DMS153 (cell line): ENCODE results near the gene ROBO1.
A peak's percentile ranks its signal among the peaks of the same experiment; 100 is the strongest.

Experiments
- DNase-seq: peaks from one replicate; lab custom pipeline; 2025; lab: John Stamatoyannopoulos, UW

Gene ROBO1

GRCh38 chr3:78875436-78875835 lies 892.4 kb downstream of the ROBO1 start:
- DNase-seq: no peak

DNA sequence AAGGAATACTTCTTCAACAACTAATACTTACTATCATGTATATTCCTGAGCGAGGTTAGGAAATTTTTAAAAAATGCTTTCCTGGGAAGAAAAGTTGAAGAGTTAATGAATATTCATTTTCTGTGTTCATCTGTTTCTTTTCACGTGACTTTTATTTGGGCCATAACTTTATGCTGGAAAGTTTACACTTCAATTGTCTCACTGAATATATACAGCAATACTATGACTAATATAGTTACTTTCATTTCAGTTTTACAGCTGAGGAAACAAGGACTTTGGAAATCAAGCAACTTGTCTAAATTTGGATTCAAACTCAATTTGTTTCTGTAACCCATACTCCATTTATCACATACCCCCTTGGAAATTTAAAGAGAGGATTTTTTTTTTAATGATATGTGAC lies 894.2 kb downstream of the ROBO1 start:
- DNase-seq: no peak

- DNase-seq: no peak
Measured at GRCh38 chr3:78872195-78872594, 895.6 kb downstream of the ROBO1 start.

GRCh38 chr3:78871048-78871447 lies 896.8 kb downstream of the ROBO1 start:
- no peak for DNase-seq

DNA sequence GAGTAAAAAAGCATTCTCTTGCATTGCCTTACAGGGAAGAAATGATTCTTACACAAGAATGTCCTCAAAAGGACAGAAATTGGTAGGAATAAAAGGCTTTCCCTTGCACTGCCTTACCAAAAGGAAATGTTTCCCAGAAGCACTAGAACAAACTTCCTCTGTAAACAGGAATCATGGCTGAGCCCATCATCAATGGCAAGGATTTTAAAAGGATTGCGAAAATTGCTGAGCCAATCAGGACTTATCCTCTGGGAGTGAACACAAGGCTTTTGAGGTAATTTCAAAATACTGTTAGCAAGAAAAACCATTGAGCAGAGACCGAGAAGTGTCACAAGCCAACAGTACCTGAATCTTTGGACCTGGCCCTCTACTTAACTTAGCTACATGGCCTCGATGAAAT lies 897.3 kb downstream of the ROBO1 start:
- no peak for DNase-seq

DNA sequence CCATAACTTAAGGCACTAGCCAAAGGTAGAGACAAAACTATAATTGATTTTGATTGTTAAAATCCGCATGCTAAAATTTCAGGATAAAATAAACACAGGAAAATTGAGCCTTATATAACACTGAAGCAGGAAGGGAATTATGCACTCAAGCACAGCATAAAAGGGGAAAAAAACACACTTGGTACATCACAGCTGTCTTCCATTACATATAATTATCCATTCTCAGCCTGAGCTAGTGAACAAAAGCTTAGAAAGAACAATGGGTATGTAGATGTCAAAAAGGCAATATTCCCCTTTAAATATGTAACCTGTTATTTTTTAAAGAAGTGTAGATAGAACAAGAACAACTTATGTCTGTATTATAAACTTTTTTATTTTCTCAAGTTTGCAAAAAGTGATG lies 899.2 kb downstream of the ROBO1 start:
- no peak for DNase-seq

GRCh38 chr3:78867409-78868372 lies 900.1 kb downstream of the ROBO1 start:
- no peak for DNase-seq

GRCh38 chr3:78863306-78864203 lies 904.2 kb downstream of the ROBO1 start:
- no peak for DNase-seq

DNA sequence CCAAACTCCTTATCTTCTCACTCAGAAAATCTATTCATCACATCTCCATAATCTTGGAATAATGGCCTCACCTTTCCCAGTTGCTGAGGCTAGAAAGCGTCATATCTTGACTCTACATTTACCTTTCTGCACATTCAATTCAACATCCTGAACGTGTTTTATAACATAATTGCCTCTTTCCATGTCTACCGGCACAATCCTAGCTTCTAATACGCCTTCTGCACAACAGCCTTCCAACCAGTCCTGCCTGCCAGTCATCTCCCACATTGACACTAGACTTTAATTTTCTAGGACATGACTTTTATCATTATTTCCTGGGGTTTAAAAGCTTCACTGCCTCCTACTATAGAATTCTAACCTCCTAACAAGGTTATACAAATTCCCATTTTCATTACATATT lies 906.6 kb downstream of the ROBO1 start:
- DNase-seq: no peak

GRCh38 chr3:78860567-78860966 lies 907.2 kb downstream of the ROBO1 start:
- DNase-seq: no peak

- no peak for DNase-seq
Measured at GRCh38 chr3:78858910-78859309, 908.9 kb downstream of the ROBO1 start.

DNA sequence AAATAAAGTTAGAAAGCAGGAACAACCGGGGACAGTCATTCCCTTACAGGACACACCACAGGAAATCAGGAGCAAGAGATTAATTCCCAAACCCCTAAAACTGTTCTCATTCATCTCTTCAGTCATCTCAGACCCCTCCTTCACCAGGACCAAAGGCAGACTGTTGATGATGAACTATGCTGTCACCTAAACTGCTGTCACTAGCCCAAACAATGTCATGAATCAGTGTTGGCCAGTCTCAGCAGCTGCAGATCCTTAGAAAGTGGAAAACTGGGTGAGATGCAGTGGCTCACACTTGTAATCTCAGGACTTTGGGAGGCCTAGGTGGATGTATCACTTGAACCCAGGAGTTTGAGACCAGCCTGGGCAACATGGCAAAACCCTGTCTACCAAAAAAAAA lies 909.6 kb downstream of the ROBO1 start:
- DNase-seq: no peak

DNA sequence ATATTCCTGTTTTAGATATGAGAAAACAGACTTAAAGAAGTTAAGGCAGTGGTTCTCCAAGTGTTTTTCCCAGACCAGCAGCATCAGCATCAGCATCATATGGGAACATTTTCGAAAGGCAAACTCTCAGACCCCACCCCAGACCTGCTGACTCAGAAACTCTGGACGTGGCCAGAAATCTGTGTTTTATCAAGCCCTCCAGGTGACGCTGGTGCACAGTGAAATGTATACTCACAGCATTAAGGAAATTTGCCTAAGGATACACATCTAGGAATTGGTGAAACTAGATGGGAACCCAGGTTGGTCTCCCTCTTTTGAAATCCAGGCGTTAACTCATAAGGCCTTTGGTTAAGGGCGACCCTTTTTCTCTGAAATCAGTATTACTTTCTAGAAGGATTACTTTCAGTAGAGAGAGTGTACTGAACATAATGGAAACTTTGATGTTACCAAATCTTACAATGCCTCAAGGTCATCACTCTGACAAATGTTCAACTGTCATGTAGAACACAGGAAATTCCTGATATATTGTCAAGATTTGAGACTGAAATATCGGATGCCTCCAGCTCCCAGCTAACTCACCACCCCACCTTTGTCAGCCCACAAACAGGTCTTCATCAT lies 910.2 kb downstream of the ROBO1 start:
- no peak for DNase-seq

GRCh38 chr3:78856164-78856563 lies 911.6 kb downstream of the ROBO1 start:
- DNase-seq: no peak

DNA sequence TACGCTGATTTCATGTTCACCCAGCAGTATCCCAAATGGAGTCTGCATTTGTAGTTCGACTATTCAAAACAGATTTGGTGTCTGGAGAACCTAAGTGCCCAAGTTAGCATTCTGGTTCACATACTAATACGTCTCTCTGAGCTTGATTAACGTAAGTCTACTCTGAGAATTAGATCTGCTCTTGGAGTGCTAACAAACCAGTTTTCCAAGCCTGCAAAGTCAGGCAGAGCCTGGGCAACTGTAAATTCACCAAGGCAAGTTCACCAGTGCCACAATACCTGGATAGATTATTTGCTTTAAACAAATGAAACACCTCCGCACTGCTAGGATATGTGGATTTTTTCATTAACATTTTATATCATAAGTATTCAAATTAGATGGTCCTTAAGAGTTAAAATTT lies 912.6 kb downstream of the ROBO1 start:
- no peak for DNase-seq

DNA sequence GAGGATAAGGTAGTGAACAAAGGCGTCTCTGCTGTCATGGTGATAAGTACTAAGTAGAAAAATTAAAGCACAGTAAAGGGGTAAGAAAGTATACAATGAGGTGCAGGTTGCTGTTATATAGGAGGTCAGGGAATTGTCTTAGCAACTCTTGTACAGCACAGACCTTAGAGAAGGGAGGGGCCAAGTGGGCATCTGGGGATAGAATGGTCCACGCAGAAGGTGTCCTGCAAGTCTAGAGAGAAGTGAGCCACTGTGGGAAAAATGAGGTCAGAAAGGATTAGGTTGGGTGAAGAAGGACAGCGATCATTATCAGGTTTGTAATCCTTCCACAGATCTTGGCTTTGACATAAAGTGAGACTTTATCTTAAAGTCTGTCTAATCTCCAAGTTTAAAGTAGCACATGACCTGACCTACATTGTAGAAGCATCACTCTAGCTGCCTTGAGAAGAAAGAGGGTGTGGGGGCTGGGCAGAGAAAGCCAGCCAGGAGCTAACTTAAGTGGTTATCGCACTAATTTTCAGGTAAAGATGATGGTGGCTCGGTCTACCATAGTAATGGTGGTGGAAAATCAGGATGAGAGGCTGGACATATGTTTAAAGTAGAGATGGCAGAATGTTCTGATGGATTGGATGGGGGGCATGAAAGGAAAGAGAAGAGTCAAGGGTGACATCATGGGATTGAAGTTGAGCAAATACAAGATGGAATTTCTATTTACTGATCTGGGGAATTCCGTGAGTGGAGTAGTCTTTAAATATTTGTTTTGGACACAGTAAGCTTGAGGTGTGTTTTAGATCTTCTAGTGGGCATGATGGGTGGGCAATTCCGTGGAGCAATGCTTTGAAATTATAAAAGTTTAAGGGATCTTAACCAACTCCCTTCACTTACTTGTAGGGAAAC lies 919.2 kb downstream of the ROBO1 start:
- peak; percentile 6 for DNase-seq

DNA sequence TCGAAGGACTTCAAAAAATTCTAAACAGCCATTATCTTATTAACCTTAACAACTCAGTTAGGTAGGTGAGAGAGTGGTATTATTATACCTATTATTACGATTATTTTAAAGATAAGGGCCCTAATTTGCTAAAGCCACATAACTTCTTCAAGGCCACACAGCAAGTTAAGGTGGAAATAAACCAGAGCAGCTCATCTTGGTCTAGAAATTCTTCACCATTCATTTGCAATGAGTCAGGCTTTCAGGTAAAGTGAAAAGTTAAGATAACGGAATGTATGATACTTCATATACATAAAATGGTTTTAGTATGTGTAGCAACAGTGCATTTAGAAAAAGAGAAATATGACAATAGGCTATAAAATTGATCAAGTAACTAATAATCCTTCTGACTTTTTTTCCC lies 920.2 kb downstream of the ROBO1 start:
- DNase-seq: no peak

GRCh38 chr3:78847203-78847602 lies 920.6 kb downstream of the ROBO1 start:
- DNase-seq: no peak

- DNase-seq: no peak
Measured at GRCh38 chr3:78846718-78847117, 921.1 kb downstream of the ROBO1 start.

GRCh38 chr3:78845605-78846004 lies 922.2 kb downstream of the ROBO1 start:
- no peak for DNase-seq

DNA sequence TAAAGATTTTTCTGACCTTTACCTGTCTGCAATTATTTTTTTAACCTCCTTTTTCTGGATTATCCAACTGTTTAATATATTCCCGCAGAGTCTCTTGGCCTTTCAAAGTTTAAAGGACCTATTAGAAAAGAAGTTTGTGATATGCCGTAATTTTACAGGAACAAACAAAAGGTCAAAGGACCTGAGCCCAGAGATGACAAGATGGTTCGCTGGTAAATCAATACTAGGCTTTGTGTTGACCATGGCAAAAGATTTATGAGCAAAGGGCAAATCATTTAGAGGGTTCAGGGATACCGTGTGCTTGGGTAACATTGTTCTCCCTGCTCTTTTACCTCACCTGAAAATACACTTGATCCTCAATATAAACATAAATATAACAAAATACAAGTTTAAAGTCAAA lies 923.5 kb downstream of the ROBO1 start:
- DNase-seq: no peak
